ENCODE data around the gene SNRPD1. TPM values are rescaled to one million over a fixed set of nuclear protein-coding genes. Genes with fewer than 3 reads are reported as not detected.
"Not testable (repeated sequence)": the region's sequence is repeated elsewhere in the genome, so short reads cannot be mapped to it uniquely, and the experiment has no call there.

The SNRPD1 gene
- total RNA-seq, 1 donor from 2014 or later: 9.5 TPM

DNA sequence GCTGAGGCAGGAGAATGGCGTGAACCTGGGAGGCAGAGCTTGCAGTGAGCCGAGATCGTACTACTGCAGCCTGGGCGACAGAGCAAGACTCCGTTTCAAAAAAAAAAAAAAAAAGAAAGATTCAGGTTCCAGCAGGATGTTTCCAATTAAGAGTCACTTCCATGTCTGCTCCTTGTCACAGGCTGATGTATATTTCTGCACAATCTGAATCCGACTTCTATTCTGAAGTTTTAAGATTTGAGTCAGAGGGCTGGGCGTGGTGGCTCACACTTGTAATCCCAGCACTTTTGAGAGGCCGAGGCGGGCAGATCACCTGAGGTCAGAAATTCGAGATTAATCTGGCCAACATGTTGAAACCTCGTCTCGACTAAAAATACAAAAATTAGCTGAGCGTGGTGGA, 24.7 kb downstream of the SNRPD1 start:
- no peak for DNase-seq (ENCODE audit: low read depth in 2 of 2)

GRCh38 chr18:21638822-21639221, 26.7 kb downstream of the SNRPD1 start:
- no peak for DNase-seq (ENCODE audit: low read depth in 2 of 2)

- not testable (repeated sequence) for DNase-seq (ENCODE audit: low read depth in 2 of 2)
Observed at GRCh38 chr18:21640375-21640774, 28.3 kb downstream of the SNRPD1 start.

DNA sequence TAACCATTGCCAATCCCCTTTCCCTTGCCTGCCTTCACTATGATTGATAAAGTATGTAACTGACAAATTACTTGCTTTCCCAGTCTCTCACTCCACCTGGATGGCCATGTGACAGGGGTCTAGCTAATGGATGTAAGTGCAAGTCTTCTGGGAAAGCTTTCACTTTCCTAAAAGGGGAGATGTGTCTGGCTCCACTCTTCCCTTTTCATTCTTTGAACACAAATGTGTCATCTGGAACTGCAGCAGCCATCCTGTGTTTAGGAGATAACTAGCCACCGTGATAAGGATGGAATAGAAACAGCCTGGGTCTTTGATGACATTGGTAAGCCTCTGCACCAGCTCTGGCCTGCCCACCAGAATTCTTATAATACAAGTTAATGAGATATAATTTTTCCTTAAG, 38.2 kb downstream of the SNRPD1 start:
- no peak for DNase-seq (ENCODE audit: low read depth in 2 of 2)

DNA sequence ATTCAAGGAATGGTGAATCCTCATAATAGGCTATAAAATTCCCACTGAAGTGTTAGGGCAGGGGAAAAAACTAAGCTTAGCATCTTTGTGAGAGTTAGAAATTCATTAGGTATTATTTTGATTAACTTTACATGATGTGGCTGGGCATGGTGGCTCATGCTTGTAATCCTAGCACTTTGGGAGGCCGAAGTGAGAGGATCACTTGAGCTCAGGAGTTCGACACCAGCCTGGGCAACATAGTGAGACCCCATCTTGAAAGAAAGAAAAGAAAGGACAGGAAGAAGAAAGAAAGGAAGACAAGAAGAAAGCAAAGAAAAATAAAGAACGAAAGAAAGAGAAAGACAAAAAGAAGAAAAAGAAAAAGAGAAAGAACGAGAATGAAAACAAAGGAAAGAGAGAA, 40.0 kb downstream of the SNRPD1 start:
- DNase-seq (ENCODE audit: low read depth in 2 of 2): no peak

GRCh38 chr18:21653361-21653760, 41.2 kb downstream of the SNRPD1 start:
- no peak for DNase-seq (ENCODE audit: low read depth in 2 of 2)

- peak in 1 of 2 donors; percentile 16 for DNase-seq (ENCODE audit: low read depth in 2 of 2)
Observed at GRCh38 chr18:21656402-21656801, 44.3 kb downstream of the SNRPD1 start.

- DNase-seq (ENCODE audit: low read depth in 2 of 2): no peak
Observed at GRCh38 chr18:21660078-21660477, 48.0 kb downstream of the SNRPD1 start.

DNA sequence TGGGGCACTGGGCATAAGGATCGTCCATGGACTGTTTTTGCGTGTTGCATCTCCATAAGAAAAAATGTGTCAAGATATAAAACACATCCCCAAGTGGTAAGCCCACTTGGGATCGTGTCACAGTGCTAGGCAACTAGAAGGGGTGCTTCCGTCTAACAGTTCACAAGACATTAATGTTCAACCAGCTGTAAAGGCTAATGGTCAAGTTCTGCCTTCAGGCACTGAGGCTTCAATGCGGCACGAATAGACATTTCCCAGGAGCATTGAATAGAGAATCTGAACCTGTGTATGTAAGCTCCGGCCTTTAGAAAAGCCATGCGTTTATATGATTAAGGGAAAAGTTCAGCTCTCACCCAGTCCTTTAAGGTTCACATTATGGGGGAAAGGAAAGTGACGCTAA, 50.5 kb downstream of the SNRPD1 start:
- no peak for DNase-seq (ENCODE audit: low read depth in 2 of 2)

DNA sequence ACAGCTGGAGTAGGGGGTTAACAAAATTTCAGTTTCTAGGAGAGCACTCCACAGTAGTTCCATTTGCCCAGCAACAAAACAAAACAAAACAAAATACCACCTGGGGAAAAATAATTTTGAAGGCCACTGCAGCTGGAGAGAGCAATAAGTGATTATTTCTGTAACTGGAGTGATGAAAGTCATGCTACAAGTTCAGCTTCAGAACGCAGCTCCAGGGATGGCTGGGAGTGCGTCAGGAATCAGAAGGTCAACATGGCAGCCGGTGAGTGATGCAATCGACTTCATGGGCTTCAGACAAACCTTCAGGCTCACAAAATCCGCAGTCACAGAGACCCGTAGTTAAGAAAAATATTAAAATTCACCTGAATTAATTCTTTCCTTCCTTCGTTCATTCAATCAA, 51.5 kb downstream of the SNRPD1 start:
- DNase-seq (ENCODE audit: low read depth in 2 of 2): no peak

GRCh38 chr18:21664069-21664468, 52.0 kb downstream of the SNRPD1 start:
- DNase-seq (ENCODE audit: low read depth in 2 of 2): no peak

DNA sequence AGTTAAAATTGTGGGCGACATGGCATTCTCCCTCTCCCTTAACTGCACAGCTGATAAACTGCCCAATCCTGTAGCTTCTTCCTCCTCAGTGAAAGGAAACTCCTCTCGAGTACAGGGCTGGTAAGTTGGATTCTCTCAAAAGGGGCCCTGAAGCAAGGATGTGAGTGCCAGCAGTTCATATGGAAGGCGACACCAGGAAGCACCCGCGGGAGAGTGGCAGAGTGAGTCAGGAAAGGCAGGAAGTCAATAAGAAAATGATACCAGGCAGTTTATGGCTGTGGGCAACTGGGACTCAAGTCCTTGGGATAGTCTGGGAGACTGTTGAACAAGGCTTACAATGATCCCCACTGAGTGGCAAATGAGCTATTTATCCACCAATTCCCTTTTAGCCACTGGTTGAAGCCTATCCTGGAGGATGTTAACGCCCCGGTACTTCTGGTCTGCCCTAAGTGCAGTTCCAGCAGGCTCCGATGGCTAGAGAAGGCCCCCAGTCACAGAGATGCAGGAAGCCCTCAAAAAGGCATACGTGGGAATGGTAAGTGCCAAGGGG, 57.7 kb downstream of the SNRPD1 start:
- DNase-seq (ENCODE audit: low read depth in 2 of 2): peak in 1 of 2 donors; percentile 34

DNA sequence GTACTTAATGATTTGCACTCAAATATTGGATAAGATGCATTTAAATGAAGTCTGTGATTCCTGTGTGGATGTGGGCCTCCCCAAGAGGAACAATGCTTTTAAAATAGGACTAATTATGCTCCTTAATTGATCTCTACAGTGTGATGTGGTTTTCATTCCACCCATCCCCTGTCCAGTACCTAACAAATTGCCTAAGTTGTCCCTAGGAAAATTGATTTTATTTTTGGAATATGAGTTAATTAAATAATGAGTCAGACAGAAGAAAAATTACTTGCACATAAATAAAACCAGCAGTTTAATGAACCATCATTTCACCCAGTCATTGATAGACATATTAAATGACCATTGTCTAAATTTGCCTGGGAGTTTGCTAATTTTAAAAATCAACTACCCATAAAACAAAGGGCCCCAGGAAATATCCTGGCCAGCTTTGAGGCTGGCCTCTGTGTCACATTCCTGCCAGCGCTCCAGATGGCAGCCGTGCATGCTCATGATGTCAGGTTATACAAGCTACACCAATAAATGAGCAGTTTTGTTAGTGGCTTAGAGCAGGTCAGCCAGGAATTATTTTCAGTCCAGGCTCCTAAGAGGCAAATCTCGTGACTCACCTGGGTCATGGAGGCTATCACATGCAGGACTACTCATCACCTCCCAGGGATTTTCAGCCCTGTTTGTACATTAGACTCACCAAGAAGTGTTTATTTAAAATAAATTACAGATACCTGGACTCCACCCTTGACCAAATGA, 60.6 kb downstream of the SNRPD1 start:
- DNase-seq (ENCODE audit: low read depth in 2 of 2): peak in 1 of 2 donors; percentile 31

DNA sequence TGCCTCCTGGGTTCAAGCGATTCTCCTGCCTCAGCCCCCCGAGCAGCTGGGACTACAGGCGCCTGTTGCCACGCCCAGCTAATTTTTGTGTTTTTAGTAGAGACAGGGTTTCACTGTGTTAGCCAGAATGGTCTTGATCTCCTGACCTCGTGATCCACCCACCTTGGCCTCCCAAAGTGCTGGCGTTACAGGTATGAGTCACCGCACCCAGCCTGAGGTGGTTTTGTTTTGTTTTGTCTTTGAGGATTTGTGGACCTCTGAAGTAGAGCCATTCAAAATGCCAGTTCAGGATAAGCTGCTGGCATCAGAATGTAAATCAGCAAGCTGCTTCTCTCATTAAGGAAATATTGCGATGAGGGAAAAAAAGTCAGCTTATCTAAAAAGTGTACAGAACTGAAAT, 63.2 kb downstream of the SNRPD1 start:
- DNase-seq (ENCODE audit: low read depth in 2 of 2): not testable (repeated sequence)

DNA sequence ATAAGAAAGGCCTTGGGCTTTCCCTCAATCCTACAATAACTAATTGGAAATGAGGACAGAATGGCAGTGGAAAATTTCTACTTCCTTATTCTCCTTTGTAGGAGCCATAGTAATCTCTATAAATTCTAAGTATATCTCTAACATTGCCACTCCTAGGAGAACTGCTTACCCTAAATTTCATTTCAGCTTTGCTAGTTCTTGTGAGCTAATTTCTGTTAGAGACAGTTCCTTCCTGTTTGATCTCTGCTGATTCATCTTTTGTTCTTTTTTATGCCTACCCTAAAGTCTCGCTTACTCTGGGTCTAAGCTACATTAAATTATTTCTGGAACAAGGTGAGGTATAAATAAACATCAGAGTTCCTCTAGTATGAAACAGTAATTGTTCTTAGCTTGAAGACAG, 66.7 kb downstream of the SNRPD1 start:
- peak; percentile 8 to 43 for DNase-seq (ENCODE audit: low read depth in 2 of 2)

DNA sequence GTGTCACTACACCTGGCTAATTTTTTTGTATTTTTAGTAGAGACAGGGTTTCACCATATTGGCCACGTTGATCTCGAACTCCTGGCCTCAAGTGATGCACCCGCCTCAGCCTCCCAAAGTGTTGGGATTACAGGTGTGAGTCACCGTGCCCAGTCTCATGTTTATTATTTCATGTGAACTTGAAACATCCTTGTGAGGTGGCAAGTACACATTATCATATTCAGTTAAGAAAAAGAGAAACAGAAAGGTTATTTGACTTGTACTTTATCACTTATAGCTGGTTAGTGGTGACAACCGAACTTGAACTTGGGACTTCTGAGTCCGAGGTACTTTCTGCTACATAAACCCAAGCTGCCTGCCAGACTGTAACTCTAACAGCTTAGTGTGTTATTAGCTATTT, 68.0 kb downstream of the SNRPD1 start:
- no peak for DNase-seq (ENCODE audit: low read depth in 2 of 2)

DNA sequence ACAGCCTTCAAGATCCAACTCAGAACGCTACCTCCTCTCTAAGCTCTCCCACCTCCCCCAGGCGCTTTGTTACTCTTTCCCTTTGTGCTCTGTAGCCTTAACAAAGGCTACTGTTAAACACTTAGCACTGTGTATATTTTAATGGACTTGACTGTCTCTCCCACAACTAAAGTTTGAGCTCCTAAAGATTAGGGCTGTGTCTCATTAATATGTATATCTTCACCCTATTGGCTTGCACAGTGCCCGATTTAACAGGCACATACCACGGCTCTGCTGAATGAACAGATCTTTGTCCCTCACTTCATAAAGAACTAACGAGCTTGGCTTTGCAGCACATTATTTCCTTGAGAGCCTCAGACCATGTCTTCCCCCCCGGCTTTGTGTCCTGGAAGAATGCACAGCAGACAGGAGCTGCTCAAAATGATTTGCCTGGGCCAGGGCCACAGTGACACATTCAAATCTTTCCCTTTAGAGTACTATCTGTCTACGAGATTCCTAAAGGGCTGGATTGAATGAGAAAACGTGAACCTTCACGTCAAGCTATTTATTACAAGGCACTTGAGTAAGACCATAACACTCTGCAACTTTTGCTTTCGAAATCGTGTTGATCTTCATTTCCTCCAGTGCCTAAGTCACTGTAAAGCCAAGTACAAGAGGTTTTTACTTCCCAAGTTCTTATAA, 70.4 kb downstream of the SNRPD1 start:
- peak in 1 of 2 donors; percentile 88 for DNase-seq (ENCODE audit: low read depth in 2 of 2)

Other genes starting within 250 kb of the SNRPD1 start
- gene ESCO1, start 11.6 kb upstream of the SNRPD1 start, total RNA-seq: 8.7 and 10.7 TPM in 2 replicates
- gene ABHD3, start 92.5 kb downstream of the SNRPD1 start, total RNA-seq: 3.3 and 6.9 TPM in 2 replicates
- gene MIB1, start 128.5 kb downstream of the SNRPD1 start, total RNA-seq: 29.6 and 39.3 TPM in 2 replicates

Data from lung microvascular endothelial cell (primary cell).